ENCODE measurements around the gene ZNF324B.

DNA sequence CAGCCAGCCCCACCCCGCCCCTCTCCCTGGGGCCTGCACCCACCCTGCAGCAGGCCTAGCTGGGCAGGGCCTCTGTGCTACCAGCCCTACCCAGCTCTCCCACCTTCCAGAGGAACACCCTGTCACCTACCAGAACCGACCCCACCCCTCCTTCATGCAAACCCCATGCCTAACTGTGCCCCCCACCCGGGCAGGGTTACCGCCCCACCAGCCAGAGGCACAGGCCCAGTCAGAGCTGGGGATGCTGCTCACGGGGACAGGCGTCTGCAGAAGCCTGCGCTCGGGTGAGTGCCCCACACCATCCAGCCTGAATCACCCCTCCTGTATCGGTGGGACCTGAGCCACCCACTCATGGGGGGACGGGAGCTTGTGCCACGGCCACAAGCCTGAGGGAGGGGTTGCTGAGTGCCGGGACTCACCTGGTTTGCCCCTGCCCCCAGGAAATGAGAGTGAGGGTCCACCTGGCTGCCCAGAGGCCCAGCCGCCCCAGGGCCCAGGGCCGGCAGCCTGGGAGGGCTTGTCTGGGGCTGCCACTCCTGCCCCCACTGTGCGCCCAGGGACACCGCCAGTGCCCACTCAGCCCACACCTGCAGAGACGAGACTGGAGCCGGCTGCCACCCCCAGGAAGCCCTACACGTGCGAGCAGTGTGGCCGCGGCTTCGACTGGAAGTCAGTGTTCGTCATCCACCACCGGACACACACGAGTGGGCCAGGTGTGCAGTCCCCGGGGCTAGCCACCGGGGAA is 28.5 kb downstream of the ZNF324B start:
- TF ChIP-seq CTCF (IDR thresholded peaks at IDR 0.05 in 4 of 5, conservative IDR thresholded peaks at IDR 0.05 in 1 of 5) (no peak), POLR2A (IDR thresholded peaks at IDR 0.05) (no peak)

Data from gastrocnemius medialis (tissue), 4 donors.